Measurements from ENCODE around the gene IRS1.

Gene IRS1

DNA sequence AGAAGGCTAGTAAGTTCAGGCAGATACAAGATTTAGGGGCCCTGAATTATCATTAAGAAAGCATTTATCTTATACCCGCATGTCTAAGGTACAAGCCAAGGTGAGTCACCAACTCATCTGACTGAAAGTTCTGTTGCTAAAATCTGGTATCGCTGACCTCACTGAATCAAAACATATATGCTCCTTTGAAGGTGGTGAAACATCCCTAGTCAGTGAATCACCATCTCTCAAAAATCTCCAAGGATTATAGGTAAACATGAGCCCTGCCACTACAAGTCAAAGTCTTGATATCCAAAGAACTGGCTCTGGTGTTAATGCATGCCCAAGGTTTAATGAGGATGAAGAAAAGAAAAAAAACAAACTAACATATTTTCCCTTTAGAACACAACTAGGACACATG, 43.5 kb downstream of the IRS1 start:
- no peak for DNase-seq (ENCODE audit: low spot score)

DNA sequence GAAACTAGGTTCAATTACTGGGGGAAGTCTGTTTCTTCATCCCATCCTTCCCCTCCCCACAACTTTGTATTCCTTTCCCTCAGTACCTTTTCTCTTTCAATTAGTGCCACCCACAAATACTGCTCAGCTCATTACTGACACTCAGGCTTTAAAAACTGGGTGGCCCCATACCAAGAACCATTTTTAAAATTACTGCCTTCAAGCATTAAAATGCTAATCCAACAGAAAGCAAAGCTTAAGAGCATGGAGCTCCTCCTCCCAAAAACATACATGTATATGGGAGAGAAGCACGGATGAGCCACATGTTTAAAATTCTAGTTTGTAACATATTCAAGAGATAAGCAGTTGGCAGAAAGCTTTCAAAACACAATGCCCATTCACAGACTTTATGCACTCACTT, 44.0 kb downstream of the IRS1 start:
- DNase-seq (ENCODE audit: low spot score), result no peak

DNA sequence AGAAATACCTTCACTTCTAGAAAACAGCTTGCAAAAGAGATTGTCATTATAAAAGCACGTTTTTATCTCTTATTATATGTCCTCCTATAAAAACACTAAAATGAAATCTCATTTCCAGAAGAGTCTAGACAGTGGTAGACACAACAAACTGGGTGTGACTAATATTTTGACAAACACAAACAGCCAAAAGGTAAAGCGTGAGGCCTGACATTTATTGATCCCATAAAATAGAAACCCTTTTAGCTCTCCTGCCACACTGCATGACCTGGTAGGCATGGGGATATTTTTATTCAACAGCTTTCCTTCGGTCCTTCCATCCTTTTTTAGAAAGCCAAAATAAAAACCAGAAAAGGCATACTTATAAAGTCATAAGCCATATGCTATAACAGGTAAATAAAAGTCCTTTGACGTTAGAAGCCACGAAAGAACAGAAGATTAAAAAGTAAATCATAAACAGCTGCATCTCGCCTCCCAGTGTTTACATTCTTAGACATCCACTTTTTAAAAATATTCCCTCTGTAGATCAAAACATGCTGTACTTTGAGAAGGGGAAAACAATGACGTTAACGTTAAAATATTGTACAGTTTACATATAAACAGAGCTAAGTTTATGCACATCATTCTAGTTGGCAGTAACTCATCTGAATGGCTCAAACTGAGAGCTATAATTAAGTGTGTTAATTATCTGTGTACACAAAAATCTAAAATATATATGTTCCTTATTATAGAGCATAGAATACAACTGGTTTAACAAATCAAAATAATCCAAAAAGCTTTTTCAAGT, 44.6 kb downstream of the IRS1 start:
- DNase-seq (ENCODE audit: low spot score), result no peak

DNA sequence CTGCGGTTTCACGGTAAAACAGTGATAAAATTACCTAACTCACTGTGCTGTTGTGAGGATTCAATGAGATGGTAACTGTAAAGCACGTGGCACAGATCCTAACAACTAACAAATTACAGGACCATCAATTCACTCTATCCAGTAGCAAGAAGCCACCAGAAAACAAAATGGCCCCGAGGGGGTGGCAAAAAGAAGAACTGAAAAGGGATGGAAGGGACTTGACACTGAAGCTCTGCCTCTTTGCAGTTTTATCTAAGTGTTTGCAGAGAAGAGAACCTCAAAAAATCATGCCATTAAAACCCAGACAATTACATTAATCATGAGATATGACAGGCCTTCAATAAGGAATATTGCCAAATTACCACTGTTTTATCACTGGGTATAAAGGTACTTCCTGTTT, 46.7 kb downstream of the IRS1 start:
- DNase-seq (ENCODE audit: low spot score), result no peak

DNA sequence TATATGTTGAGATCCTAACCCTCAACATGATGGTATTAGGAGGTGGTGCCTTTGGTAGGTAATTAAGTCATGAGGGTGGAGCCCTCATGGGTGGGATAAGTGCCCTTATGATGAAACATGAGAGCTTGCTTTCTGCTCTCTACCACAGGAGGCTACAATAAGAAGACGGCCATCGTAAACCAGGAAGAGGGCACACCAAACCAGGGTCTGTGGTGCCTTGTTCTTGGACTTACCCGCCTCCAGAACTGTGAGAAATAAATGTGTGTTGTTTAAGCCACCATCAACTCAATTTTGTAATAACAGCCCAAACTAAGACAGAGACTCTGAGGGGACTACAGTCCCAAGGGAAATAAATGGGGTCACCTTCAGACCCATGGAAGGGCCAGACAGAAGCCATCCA, 52.3 kb downstream of the IRS1 start:
- DNase-seq (ENCODE audit: low spot score), result no peak

DNA sequence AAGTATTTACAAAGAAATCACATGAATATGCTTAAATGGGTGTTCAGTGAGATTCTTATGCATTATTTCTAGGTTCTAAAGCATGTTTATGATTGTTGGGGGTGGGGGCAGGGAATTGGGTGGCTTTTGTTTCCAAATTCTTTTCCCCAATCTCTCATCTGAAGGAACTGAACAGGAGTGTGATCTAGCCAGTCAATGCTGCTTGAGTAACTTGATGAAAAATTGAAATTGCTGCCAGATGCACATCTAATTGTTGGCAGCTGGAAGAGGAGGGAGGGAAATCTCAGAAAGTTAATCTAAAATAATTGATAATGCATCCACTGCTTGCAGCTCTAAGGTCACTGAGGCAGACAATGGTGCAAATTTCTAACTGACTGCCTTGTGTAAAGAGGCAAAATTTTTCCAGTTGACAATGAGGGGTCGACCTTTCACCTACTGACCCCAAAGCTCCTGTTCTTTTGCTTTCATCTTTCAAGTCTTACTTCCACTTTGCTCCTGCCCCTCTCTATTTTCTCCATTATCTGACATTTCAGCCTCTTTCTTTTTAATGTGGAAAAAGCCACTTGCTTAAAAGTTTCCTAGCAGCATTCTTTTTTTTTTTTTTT, 53.3 kb downstream of the IRS1 start:
- no peak for DNase-seq (ENCODE audit: low spot score)

DNA sequence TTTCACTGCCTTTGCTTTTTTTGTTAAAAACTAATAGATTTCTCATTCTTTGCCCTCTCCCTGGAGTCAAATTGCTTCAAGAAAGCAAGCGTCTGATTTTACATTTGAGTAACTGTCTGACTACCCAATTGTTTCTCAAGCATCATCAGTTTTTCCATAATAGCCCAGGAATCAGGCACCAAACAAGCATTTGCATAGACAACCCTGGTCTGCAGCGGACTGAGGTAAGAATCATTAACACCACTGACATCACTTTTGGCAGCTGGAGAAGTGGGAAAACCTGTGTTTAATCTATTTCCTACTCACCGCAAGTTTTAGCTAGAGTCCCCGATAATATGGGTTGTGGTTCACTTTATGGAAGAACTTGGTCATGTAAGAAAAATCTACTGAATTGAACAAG, 55.7 kb downstream of the IRS1 start:
- no peak for DNase-seq (ENCODE audit: low spot score)

DNA sequence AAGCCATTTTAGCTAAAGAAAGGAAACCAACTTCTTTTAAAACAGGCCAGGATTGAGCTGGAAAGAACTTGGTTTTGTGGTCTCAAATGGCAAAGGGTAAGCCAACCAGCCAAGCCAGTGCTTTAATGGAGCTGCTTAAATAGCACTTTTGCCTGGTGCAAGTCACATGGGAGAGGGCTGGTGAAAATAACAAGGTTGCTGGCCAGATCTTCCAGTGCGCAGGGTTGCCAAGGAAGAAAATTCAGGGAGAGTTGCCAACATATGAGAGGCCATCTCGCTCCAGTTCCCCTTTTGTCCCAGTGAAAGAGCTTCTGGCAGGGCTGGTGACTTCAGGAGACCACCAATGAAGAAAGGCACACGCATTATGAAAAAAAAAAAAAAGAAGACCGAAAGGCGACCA, 57.3 kb downstream of the IRS1 start:
- DNase-seq (ENCODE audit: low spot score), result no peak

DNA sequence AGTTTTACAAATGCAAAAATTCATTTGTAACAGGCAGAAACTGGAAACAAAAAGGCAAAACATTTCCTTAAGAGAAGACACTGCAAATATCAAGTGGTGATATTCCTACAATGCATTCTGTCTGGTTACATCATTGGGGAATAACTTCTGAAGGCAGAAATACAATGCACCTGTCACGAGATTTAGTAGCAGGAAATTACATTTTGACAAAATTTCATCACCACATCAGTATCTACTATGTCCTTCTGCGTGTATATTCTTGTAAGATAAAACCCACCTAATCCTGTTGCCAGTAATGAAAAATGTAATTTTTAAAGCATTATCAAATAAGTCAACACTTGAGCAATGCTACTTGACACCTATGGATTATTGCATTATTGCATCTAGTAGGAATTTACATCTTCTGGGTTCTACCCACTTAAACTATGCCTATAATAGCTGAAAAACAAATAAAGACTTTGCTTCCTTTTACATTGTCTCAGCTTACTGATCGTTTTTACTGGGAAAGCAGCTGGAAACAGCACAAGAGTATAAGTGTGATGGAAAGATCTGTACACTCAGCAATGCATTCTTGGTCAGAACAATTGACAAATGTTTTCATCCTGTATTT, 59.5 kb downstream of the IRS1 start:
- DNase-seq (ENCODE audit: low spot score), result no peak

DNA sequence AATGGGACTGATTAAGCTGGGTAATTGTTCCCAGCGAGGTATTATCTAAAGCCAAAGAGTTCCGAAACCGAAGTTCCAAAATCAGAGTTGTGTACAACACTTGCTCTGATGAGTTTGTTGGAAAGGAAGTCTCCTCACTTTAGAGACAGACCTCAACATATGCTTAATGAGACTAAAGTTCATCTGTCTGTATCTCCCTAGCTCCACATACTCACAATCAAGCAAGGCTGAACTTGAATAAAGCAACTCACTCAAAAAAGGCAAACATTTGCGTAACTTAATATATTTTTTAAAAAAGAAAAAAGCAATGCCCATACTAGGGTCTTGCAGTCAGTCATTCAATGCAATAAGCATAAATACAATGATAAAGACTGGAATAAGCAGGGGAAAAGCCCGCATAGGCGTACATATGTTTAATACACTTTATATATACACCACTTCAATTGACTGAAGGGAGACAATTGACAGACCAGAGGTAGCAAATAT, 60.0 kb downstream of the IRS1 start:
- no peak for DNase-seq (ENCODE audit: low spot score)

DNA sequence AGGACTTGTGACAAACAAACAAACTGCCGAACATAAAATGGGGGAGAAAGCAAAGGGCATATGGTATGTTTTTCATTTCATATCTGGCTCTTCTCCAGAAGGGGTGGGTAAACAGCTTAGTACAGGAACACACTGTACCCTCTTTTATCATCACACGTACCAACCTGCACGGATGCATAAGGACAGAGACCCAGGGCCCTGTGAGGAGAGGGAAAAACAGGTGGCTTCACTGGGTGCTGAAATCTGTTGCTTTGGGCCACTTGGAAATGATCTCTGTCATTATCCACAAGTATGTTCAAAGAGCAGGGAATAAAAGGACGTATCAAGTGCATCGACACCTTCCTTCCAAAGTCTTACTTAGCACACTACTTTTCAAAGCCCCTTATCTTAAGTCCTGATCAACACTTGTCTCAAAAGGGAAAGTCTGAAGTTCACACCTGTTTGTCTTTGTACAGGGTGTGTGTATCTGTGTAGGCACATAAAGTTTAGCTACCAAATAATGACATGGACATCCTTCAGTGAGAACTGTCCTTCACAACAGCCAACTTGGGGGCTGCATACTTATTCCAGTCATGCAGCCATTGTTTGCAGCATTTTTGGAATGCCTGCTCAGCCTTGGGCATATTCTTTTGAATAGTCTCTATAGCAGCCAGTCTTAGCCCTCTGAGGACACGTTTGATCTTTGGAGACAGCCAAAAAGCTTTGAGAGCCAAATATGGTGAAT, 60.6 kb downstream of the IRS1 start:
- DNase-seq (ENCODE audit: low spot score), result no peak

DNA sequence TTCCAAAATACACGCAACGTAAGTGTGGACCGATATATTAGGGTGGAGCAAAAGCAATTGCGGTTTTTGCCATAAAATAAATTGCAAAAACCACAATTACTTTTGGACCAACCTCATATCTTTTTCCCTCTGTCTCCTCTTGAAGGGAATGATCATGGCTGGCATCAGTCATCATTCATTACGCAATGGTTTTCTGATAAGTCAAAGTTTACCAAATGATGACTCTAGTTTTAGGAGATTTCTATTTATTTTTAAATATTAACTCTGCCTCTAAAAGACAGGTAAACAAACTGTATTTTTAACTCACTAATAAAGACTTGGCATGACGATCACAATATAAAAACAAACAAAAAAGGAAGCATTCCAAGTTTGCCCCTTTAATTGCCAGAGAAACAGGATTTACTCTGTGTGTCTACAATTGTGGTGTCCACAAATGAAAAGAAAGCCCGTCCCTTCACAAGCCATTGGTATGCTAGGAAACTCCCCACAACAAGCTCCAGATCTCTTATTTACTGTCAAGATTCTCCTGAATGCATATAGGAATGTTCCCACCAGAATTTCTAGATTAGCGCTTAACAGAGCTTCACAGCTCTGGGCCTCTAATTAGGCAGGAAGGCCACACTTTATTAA, 61.3 kb downstream of the IRS1 start:
- no peak for DNase-seq (ENCODE audit: low spot score)

DNA sequence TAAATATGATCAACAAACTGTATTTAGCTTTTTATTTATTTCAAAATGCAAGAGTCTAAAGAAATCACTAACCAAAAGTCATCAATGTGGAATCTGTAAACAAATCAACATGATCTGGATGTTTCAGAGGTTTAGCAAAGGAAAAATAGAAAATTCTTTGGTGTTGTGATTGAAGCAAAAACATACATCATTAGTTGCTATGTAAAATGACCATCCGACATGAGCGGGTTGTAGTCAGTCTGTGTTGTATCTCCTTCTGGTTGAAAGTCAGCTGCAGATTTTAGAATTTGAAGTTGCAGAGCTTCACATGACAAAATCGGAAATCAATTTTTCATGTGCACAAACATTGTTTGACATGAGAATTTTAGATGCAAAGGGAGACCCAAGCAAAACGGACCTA, 63.2 kb downstream of the IRS1 start:
- DNase-seq (ENCODE audit: low spot score), result no peak

DNA sequence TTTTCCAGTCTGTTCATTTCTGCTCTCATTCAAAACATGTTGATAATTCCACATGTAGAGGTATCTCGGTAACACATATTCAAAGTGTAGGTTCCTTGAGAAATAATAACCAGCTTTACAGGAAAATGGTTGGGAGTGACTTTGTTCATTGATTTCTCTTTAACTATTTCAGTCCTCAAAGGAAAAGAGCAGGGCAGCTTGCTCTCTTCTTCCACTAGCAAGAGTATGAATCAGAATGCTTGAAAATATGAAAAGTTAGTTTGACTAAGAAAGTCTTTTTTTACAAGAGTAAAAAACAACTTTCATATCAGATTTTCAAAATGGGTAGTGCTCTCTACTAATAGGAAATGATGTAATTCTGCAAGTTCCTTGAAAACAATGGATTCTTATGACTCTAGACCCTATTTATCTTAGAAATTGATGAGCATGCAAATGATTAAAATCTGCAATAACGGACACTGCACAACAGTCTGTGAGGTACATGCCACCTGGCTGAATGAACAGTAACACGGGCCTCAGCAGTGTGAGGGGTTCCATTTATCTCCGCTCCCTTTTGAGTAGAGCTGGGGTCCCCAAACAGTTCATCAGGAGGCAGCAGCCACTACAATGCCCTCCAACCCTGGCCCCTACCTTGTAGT, 65.6 kb downstream of the IRS1 start:
- DNase-seq (ENCODE audit: low spot score), result no peak

DNA sequence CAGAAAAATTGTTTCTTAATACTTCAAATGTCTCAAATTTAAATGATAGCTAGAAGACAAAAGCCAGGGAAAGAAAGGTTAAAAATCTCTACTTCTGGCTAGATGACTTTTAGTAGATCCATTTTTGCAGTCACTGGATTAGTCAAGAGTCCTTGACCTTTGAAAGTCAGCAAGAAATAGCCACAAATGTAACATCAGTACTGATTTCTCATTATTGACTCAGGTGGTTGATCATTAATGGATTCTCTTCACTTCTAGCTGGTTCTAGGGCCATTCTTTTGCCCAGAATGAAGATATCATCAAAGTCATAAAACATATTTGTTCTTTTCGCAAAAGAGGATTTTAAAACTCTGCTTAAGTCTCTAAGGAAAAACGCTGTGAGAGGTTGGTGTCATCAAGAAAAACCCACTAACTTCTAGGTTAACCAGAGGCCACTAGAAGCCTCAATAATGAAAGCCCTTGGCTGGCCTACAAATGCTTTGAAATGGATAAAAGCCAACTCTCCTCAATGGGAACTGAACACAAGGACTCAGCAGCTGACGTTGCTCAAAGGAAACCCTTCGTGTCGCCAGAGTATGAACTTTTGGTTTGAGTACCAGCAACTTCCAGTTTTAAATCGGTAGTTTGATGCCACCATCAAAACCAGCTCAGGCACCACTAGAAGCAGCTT, 66.3 kb downstream of the IRS1 start:
- no peak for DNase-seq (ENCODE audit: low spot score)

DNA sequence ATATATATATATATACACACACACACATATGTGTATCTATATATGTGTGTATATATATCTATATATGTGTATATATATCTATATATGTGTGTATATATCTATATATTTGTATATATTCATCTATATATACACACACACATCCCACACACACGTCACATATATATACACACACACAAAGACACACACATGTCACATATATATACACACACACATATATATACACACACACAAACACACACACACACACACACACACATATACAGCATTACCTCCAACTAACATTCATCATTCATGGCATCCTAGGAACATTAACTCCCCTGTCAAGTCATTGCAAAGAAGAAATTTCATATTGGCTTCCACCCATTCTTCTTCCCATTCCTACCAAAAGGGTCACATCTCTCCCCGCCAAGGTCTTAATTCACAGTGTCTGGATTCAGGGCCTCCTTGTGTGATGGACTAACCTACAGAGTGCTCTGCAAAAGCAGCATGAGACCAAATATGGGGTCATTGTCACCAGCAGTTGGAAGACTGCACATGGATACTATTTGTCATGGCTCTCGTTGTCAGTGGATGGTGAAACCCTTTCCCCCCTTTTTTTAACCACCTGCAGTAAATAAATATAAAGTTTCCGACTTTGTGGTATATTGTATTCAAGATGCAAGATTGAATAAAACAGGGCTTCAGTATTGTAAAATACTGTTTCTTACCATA, 67.0 kb downstream of the IRS1 start:
- no peak for DNase-seq (ENCODE audit: low spot score)

DNA sequence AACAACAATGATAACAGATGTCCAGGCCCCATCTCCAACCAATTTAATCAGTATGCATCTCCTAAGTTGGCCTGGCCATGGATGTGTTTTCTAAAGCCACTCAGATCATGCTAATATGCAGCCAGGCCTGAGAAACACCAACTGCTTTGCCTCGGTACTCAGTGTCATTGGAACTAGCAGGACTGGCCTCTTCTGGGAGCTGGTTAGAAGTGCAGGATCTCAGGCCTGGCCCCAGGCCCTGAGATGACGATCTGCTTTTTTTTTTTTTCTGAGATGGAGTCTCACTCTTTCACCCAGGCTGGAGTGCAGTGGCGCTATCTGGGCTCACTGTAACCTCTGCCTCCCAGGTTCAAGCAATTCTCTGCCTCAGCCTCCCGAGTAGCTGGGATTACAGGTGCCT, 69.1 kb downstream of the IRS1 start:
- peak; percentile 18 for DNase-seq (ENCODE audit: low spot score)

DNA sequence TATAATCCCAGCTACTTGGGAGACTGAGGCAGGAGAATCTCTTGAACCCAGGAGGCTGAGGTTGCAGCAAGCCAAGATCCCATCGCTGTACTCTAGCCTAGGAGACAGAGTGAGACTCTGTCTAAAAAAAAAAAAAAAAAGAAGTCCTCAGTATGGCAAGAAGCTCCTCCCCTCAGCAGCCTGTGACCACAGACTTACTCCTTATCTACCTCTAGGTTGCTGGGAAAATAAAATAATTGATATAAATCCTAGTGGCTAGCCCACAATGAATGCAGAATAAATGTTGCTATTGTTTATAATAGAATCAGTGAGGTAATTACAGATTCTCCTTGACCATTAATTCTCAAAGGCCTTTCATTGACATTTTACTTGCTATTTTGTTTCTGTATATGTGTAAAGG, 70.6 kb downstream of the IRS1 start:
- DNase-seq (ENCODE audit: low spot score), result no peak

DNA sequence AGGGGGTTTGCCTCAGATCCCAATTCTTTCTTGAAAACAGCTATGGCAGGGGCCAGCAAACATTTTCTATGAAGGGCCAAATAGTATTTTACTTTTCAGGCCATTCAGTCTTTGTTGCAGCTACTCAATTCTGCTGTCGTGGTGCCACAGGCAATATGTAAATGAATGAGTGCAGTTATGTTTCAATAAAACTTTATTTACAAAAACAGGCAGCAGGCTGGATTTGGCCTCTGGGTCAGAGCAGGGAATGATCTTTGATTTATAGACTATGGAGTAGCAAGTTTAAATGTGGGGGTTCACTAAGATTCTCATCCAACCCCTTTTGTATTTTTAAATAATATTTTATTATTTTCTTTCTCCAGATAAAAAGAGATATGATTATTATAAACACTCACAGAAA, 72.4 kb downstream of the IRS1 start:
- no peak for DNase-seq (ENCODE audit: low spot score)

DNA sequence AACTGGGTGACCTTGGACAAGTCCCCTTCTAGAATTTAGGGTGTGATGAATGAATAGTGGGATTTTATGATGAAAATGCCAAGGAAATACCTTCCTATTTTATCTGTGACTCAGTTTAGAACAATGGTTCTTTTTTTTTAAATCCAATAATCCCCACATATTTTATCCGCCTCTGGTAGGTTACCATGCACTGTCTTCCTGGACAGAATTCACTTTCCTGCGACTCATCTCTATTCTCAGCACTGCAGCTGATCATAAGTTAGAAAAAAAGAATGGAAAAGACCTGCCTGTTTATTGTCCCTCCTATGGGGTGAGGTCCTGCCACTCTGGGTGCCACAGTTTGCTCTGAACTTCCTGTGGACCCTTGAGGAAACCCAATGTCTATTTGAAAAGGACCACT, 73.1 kb downstream of the IRS1 start:
- DNase-seq (ENCODE audit: low spot score), result no peak
